HFFc6 (cell line): ENCODE data around the gene P2RX7. TPM values are rescaled to one million over a fixed set of nuclear protein-coding genes. Genes with fewer than 3 reads are reported as not detected.
A peak's percentile ranks its signal among the peaks of the same experiment; 100 is the strongest.

Source experiments
- DNase-seq: peaks from one replicate; pipeline ENCODE4 v3.0.0-alpha.2; 2018
- H3K27ac Mint-ChIP-seq: 2 replicates; pipeline ENCODE4 v1.8.0; 2020; ENCODE audit warnings: mild to moderate bottlenecking, mixed read lengths
- H3K27me3 Mint-ChIP-seq: 2 replicates; pipeline ENCODE4 v1.8.0; 2021; ENCODE audit warnings: mild to moderate bottlenecking, moderate library complexity, mixed read lengths; ENCODE audit not compliant: insufficient read depth
- H3K36me3 Mint-ChIP-seq: 2 replicates; pipeline ENCODE4 v1.8.0; 2021; ENCODE audit warnings: low read depth, mixed read lengths
- H3K4me1 Mint-ChIP-seq: 2 replicates; pipeline ENCODE4 v1.8.0; 2020; ENCODE audit warnings: low read depth, mixed read lengths
- H3K4me3 Mint-ChIP-seq: 2 replicates; pipeline ENCODE4 v1.8.0; 2020; ENCODE audit warnings: mild to moderate bottlenecking, moderate library complexity, mixed read lengths
- H3K9me3 Mint-ChIP-seq: 2 replicates; pipeline ENCODE4 v1.8.0; 2020; ENCODE audit warnings: mild to moderate bottlenecking, mixed read lengths
- CTCF ChIP-seq: fragments of 200-600 bp; sonication (generic); IDR thresholded peaks from 2 replicates; pipeline ENCODE4 v1.5.0; 2021; ENCODE audit warnings: antibody characterized with exemption, mild to moderate bottlenecking
- total RNA-seq, 6 experiments: library from RNA; stranded (reverse); fragmentation: NEBNext Ultra II Directional; extraction: Animal tissue kit (Norgen Biotek cat#: 25700); gene quantifications; 2 replicates in 1 of 6; 3 replicates in 5 of 6; pipeline ENCODE4 v1.2.3, GENCODE V29; 2021

The P2RX7 gene
- total RNA-seq, 6 experiments from 2014 or later: 0.17 to 0.32 (median 0.24) TPM

- Mint-ChIP-seq H3K9me3 (no peaks in the 10 kb centered on the region), H3K27ac (no peak overlapping the region), H3K4me3 (no peak overlapping the region), H3K36me3 (no peaks in the 10 kb centered on the region), H3K27me3 (no peaks in the 10 kb centered on the region), H3K4me1 (peaks cover 34% of the 10 kb centered on the region)
- DNase-seq: no peak
- TF ChIP-seq CTCF: no peak
Measured at GRCh38 chr12:121187501-121187900, 54.8 kb downstream of the P2RX7 start.

DNA sequence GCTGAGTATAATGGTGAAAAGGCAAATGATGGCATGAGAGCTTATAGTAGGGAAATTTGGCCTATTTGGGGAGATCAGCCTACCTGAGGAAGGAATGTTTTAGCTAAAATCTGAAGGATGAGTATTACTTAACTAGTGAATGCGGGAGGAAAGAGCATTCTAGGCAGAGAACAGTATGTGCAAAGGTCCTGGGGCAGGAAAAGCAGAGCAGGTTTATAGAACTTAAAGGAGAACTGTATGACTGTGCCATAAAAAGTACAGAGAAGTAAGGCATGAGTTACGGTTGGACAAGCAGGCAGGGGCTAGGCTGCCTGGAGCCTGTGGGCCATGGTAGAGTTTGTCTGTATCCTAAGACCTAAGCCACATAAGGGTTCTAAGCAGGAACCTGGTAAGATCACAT, 55.6 kb downstream of the P2RX7 start:
- Mint-ChIP-seq H3K4me3 (no peak overlapping the region), H3K4me1 (peaks cover 41% of the 10 kb centered on the region), H3K9me3 (no peaks in the 10 kb centered on the region), H3K27me3 (no peaks in the 10 kb centered on the region), H3K27ac (no peak overlapping the region), H3K36me3 (no peaks in the 10 kb centered on the region)
- no peak for DNase-seq
- no peak for TF ChIP-seq CTCF

DNA sequence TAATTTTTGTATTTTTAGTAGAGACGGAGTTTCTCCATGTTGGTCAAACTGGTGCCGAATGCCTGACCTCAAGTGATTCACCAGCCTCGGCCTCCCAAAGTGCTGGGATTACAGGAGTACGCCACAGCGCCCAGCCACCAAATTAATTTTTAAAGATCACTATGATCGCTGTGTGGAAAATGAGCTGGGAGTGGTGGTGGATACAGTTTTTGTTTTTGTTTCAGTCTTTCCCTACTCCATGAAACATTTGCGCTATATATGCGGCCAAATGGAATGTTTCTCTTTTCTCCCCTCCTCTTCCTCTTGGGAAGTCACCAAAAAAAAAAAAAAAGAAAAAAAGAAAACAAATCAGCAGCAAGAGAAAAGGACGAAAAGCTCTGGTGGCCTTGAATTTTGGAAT, 56.5 kb downstream of the P2RX7 start:
- no peak for DNase-seq
- Mint-ChIP-seq H3K4me3 (no peak overlapping the region), H3K27ac (peak overlapping the region; percentile 38; the same call in 1 of the 2 replicates), H3K36me3 (no peaks in the 10 kb centered on the region), H3K4me1 (peaks cover 43% of the 10 kb centered on the region), H3K9me3 (no peaks in the 10 kb centered on the region), H3K27me3 (peaks cover 1% of the 10 kb centered on the region; the same call in 1 of the 2 replicates)
- TF ChIP-seq CTCF: no peak

- Mint-ChIP-seq H3K4me3 (no peak overlapping the region), H3K27me3 (peaks cover 1% of the 10 kb centered on the region; the same call in 1 of the 2 replicates), H3K27ac (peak overlapping the region; percentile 38; the same call in 1 of the 2 replicates), H3K4me1 (peaks cover 43% of the 10 kb centered on the region), H3K36me3 (no peaks in the 10 kb centered on the region), H3K9me3 (no peaks in the 10 kb centered on the region)
- no peak for TF ChIP-seq CTCF
- DNase-seq: no peak
Measured at GRCh38 chr12:121189619-121190155, 57.0 kb downstream of the P2RX7 start.

- Mint-ChIP-seq H3K27ac (peak overlapping the region; percentile 80), H3K36me3 (no peaks in the 10 kb centered on the region), H3K4me3 (peak overlapping the region; percentile 59), H3K27me3 (peaks cover 1% of the 10 kb centered on the region; the same call in 1 of the 2 replicates), H3K4me1 (peaks cover 43% of the 10 kb centered on the region), H3K9me3 (no peaks in the 10 kb centered on the region)
- TF ChIP-seq CTCF: no peak
- peak; percentile 94 for DNase-seq
Measured at GRCh38 chr12:121190523-121191031, 57.9 kb downstream of the P2RX7 start.
